Activated CD8-positive, alpha-beta memory T cell treated with anti-CD3 and anti-CD28 coated beads, Interleukin-2, amount 10 ng/mL, durations not matched to agents 7 days and 5 days (primary cell): ENCODE data around the gene ANKRD31. TPM values are rescaled to one million over a fixed set of nuclear protein-coding genes. Genes with fewer than 3 reads are reported as not detected.
"Not testable (repeated sequence)": the region's sequence is repeated elsewhere in the genome, so short reads cannot be mapped to it uniquely, and the experiment has no call there.

Source experiments
- ATAC-seq: fragments of 150-1000 bp; cut with Tn5 transposase; one replicate; pipeline ENCODE4 v1.10.0; 2021; ENCODE audit warnings: moderate library complexity
- CTCF ChIA-PET: fragments of 350-600 bp; sonication (Branson Sonifier 250); formaldehyde crosslinking; loops from one replicate; lab custom pipeline; 2021; ENCODE audit warnings: antibody characterized with exemption; lab: Charles Lee
- DNase-seq: peaks from one replicate; pipeline ENCODE4 v3.0.0-alpha.2; 2020
- H3K27ac Mint-ChIP-seq: one replicate; pipeline ENCODE4 v1.8.0; 2021; ENCODE audit warnings: mild to moderate bottlenecking, mixed read lengths
- H3K27me3 Mint-ChIP-seq: one replicate; pipeline ENCODE4 v1.8.0; 2021; ENCODE audit warnings: mixed read lengths
- H3K36me3 Mint-ChIP-seq: one replicate; pipeline ENCODE4 v1.8.0; 2021; ENCODE audit warnings: mild to moderate bottlenecking, mixed read lengths
- H3K4me1 Mint-ChIP-seq: one replicate; pipeline ENCODE4 v1.8.0; 2021; ENCODE audit warnings: mixed read lengths
- H3K4me3 Mint-ChIP-seq: one replicate; pipeline ENCODE4 v1.8.0; 2021; ENCODE audit warnings: mild to moderate bottlenecking, moderate library complexity, mixed read lengths
- H3K9me3 Mint-ChIP-seq: one replicate; pipeline ENCODE4 v1.8.0; 2022; ENCODE audit warnings: low read depth, mixed read lengths
- total RNA-seq, 2 experiments: library from RNA; stranded (reverse); gene quantifications; one replicate each; pipeline ENCODE4 v1.2.3, GENCODE V29; 2021

The ANKRD31 gene
- total RNA-seq, 2 experiments from 2014 or later = 0.26 to 0.28 TPM

DNA sequence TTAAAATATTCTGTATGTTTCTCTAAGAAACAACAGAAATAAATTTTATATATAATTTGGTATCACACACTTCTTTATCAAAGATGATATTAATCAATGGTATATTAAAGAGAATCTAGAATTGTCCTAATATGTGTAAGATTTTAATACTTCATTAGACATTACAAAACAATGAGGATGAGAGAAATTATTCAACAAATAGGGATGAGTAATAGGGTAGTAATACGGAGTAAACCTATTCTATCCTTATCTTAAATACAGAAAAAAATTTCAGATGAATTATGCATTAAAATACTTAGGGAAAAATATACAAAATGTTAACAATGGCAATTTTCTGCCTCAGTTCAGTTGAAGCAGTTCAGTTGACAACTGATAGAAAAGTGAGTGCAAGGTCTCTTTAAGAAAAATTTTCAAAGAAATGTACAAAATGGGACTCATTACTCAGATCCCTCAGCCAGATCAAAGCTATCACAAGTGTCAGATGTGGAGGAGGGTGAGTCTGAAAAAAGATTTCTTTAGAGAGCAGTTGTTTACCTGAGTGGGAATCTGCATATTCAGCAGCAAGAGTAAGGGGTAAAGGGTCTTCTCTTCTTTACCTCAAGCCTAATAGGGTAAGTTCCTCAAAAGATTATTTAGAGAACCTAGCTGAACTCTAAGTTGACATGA, 127.6 kb downstream of the ANKRD31 start:
- ATAC-seq (no peak), DNase-seq (no peak)
- Mint-ChIP-seq H3K36me3 (no peaks in the 10 kb centered on the region), H3K4me3 (no peak overlapping the region), H3K27me3 (peaks cover 4% of the 10 kb centered on the region), H3K9me3 (no peaks in the 10 kb centered on the region), H3K4me1 (no peaks in the 10 kb centered on the region), H3K27ac (no peak overlapping the region)
- CTCF ChIA-PET = interaction anchor here (0.8 kb wide), 1 partner anchor 81 kb away, joined by 3 read pairs; no protein-coding TSS in a partner anchor

DNA sequence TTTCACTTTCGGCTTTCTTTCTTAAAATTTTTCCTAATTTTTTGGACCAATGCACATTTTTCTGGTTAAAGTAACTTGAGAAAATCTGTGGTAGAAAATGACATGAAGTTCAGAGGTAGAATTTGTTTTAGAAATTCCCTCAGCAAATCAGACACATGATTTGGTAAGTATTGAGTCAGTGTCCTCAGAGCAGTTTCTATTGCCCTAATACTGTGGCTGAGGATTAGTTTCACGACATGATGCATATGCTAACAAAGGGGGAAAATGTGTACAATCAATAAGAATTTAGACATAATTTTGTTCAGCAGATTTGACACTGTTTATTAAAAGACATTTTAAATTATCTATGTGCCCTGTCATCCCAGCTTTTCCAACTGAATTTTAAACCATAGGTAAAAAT, 128.2 kb downstream of the ANKRD31 start:
- DNase-seq (no peak), ATAC-seq (no peak)
- H3K36me3 Mint-ChIP-seq = no peaks in the 10 kb centered on the region
- H3K9me3 Mint-ChIP-seq = no peaks in the 10 kb centered on the region
- CTCF ChIA-PET = no interaction called here
- no peak overlapping the region for H3K27ac Mint-ChIP-seq
- no peak overlapping the region for H3K4me3 Mint-ChIP-seq
- H3K27me3 Mint-ChIP-seq = peaks cover 4% of the 10 kb centered on the region
- H3K4me1 Mint-ChIP-seq = no peaks in the 10 kb centered on the region

DNA sequence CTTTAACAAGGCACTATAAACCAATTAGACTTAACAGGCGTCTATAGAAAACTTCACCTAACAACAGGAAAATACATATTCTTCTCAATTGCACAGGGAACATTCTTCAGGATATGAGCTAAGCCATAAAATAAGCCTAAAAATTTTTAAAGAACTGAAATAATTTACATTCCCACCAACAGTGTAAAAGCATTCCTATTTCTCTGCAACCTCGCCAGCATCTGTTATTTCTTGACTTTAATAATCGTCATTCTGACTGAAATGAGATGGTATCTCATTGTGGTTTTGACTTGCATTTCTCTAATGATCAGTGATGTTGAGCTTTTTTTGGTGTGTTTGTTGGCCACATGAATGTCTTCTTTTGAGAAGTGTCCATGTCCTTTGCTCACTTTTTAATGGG, 140.7 kb downstream of the ANKRD31 start:
- H3K27ac Mint-ChIP-seq, H3K9me3 Mint-ChIP-seq, H3K4me3 Mint-ChIP-seq, CTCF ChIA-PET, ATAC-seq, H3K4me1 Mint-ChIP-seq, H3K27me3 Mint-ChIP-seq, H3K36me3 Mint-ChIP-seq, DNase-seq: not testable (repeated sequence)

DNA sequence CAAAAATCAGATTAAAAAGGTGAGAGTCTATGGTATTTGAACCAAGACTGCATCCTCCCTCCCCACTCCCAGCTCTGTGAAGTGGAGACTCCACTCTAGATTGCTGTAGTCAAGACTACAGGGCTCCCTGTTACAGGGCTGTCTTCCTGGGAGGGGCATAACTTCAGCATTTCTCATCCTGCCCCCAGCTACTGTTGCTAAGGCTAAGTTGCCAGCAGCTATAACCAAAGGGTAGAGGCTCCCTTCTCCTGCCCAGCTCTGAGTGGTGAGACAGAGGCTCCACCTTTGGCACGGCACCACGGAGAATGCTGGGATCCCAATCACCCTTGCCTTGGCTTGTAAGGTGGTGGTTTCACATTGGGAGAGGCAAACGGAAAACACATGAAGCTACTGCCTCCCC, 145.1 kb downstream of the ANKRD31 start:
- H3K9me3 Mint-ChIP-seq = no peaks in the 10 kb centered on the region
- no peak overlapping the region for H3K4me3 Mint-ChIP-seq
- no peaks in the 10 kb centered on the region for H3K36me3 Mint-ChIP-seq
- H3K27ac Mint-ChIP-seq = no peak overlapping the region
- ATAC-seq = no peak
- H3K4me1 Mint-ChIP-seq = peaks cover 5% of the 10 kb centered on the region
- no peak for DNase-seq
- CTCF ChIA-PET = no interaction called here
- peaks cover 2% of the 10 kb centered on the region for H3K27me3 Mint-ChIP-seq

DNA sequence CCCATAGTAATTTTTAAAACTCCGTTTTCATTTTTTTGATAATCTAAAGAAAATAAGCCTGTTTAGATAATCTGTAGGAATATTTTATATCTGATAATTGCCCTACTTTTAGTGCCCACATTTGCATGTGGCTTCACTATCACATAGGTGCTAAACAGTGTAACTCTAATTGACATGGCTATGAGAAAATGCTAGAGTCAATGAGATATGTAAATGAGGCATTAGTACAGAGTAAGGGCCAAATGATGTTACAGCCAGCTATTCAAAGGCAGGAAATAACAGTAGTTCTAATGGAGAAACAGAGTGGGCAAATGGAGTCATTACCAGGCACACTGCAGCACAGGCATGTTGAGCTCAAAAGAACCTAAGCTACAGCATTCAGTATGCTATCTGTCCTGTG, 147.0 kb downstream of the ANKRD31 start:
- ATAC-seq (no peak), DNase-seq (no peak)
- no peaks in the 10 kb centered on the region for H3K36me3 Mint-ChIP-seq
- CTCF ChIA-PET = no interaction called here
- H3K4me3 Mint-ChIP-seq = no peak overlapping the region
- no peaks in the 10 kb centered on the region for H3K9me3 Mint-ChIP-seq
- H3K27ac Mint-ChIP-seq = no peak overlapping the region
- peaks cover 5% of the 10 kb centered on the region for H3K4me1 Mint-ChIP-seq
- H3K27me3 Mint-ChIP-seq = peaks cover 2% of the 10 kb centered on the region

DNA sequence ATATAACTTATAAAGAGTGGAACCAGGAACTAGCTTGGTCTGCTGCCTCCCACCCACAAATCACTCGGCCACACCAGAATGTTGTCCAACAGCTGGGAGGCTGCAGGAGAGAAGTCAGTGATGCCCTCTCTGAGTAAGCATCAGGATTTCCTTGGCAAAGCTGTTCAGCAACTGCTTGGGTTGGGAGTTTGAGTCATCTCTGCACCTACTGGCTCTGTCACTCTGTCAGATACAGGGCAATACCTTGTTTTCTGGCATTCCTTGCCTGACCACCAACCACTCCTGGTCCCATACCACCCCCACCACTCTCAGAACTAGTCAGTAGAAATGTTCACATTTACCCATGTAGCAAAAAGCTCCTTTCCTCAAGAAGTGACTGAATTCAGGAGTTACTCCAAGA, 147.5 kb downstream of the ANKRD31 start:
- H3K36me3 Mint-ChIP-seq = no peaks in the 10 kb centered on the region
- no peak for ATAC-seq
- no peak overlapping the region for H3K27ac Mint-ChIP-seq
- H3K9me3 Mint-ChIP-seq = no peaks in the 10 kb centered on the region
- no peak overlapping the region for H3K4me3 Mint-ChIP-seq
- H3K4me1 Mint-ChIP-seq = peaks cover 5% of the 10 kb centered on the region
- CTCF ChIA-PET = no interaction called here
- DNase-seq = no peak
- H3K27me3 Mint-ChIP-seq = peaks cover 2% of the 10 kb centered on the region

DNA sequence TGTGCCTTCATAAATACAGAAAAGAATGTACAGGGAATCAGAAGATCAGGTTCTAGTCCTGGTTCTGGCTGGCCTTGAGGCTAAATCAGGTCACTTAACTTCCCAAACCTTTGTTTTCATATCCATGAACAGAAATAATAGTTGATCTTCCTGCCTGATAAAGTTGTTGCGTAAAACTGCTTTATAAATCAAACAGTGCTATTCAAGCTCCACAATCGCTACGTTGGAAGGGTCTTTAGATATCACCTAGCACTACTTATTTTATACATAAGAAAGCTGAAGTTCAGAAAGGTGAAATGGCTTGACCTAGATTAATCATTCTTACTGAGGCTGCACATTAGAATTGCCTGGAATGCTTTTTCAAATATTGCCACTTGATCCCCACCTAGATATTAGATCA, 148.0 kb downstream of the ANKRD31 start:
- Mint-ChIP-seq H3K4me3 (no peak overlapping the region), H3K27ac (no peak overlapping the region), H3K36me3 (no peaks in the 10 kb centered on the region), H3K9me3 (no peaks in the 10 kb centered on the region), H3K4me1 (peaks cover 5% of the 10 kb centered on the region), H3K27me3 (peaks cover 2% of the 10 kb centered on the region)
- ATAC-seq = no peak
- CTCF ChIA-PET = no interaction called here
- no peak for DNase-seq

DNA sequence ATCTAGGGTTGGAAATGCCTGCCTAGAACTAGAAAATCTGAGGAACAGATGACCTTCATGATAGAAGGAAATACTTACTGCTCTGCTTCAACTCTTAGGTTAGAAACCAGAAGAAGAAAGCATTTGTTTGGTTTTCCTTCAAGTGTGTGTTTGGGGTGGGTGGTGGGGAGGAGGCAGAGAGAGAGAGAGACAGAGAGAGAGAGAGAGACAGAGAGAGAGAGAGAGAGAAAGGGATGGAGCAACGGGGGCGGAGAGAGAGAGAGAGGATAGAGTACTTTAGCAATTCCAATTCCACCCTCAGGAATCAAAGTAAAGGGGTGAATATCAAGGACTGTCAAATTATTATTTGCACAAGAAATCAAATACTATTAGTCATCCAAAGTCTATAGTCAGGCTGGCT, 155.2 kb downstream of the ANKRD31 start:
- H3K27ac Mint-ChIP-seq = no peak overlapping the region
- H3K9me3 Mint-ChIP-seq = no peaks in the 10 kb centered on the region
- no peaks in the 10 kb centered on the region for H3K4me1 Mint-ChIP-seq
- CTCF ChIA-PET = no interaction called here
- no peaks in the 10 kb centered on the region for H3K27me3 Mint-ChIP-seq
- no peak for DNase-seq
- no peak for ATAC-seq
- H3K36me3 Mint-ChIP-seq = no peaks in the 10 kb centered on the region
- no peak overlapping the region for H3K4me3 Mint-ChIP-seq

DNA sequence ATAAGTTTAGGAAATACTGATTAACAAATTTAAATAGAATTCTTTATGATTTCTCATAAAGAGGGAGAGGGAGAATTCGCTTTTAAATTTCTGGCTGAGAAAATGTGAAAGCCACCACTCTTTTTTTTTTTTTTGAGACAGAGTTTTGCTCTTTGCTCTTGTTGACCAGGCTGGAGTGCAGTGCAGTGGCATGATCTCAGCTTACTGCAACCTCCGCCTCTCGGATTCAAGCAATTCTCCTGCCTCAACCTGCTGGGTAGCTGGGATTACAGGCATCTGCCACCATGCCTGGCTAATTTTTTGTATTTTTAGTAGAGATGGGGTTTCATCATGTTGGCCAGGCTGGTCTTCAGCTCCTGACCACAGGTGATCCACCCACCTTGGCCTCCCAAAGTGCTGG, 157.3 kb downstream of the ANKRD31 start:
- not testable (repeated sequence) for H3K27ac Mint-ChIP-seq
- CTCF ChIA-PET = interaction anchor here (0.7 kb wide), 1 partner anchor 1998 kb away, joined by 3 read pairs; no protein-coding TSS in a partner anchor

DNA sequence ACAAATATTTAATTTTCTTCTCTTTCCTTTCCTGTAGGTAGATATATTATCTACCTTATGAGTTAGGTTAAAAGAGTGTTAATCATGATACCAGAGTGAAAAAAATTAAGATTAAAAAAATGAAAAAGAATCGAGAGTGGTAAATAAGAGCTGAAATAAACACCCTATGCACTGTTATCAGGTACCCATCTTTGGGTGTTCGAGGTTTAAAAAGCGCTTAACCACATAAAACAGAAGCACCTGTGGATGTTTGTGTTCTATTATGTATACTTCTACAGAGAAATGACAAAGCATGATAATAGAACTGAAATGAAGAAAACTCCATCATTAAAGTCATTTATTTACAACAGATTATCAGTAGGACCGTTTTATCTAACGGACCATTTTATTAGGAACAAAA, 158.7 kb downstream of the ANKRD31 start:
- H3K36me3 Mint-ChIP-seq = no peaks in the 10 kb centered on the region
- no peaks in the 10 kb centered on the region for H3K9me3 Mint-ChIP-seq
- H3K27me3 Mint-ChIP-seq = peaks cover 2% of the 10 kb centered on the region
- H3K4me1 Mint-ChIP-seq = no peaks in the 10 kb centered on the region
- CTCF ChIA-PET = no interaction called here
- ATAC-seq (no peak), DNase-seq (no peak)
- no peak overlapping the region for H3K4me3 Mint-ChIP-seq
- no peak overlapping the region for H3K27ac Mint-ChIP-seq

More for the DNA sequence above, 157.3 kb downstream of the ANKRD31 start:
- not testable (repeated sequence) for H3K4me1 Mint-ChIP-seq, H3K36me3 Mint-ChIP-seq, H3K9me3 Mint-ChIP-seq, DNase-seq, ATAC-seq, H3K4me3 Mint-ChIP-seq, H3K27me3 Mint-ChIP-seq

DNA sequence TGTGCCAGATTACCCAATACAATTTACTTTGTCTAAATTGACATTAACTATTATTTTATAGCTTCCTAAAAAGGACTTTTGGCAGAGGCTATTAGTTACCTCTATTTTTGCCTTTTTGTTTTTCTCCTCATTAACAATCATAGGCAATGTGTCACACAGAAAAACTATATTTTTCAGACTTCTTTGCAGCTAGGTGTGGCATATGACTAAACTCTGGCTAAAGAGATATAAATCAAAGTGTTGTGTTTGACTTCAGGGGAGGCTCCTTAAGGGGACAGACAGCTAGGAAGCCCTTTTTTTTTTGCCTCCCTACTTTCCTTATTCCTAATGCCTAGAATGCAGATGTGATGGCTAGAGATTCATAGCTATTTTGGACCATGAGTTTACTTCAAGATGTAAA, 164.6 kb downstream of the ANKRD31 start:
- H3K27me3 Mint-ChIP-seq = peaks cover 4% of the 10 kb centered on the region
- H3K27ac Mint-ChIP-seq = no peak overlapping the region
- CTCF ChIA-PET = interaction anchor here (1.4 kb wide), 1 partner anchor 13 kb away, joined by 3 read pairs; no protein-coding TSS in a partner anchor
- no peaks in the 10 kb centered on the region for H3K4me1 Mint-ChIP-seq
- ATAC-seq (no peak), DNase-seq (no peak)
- no peaks in the 10 kb centered on the region for H3K9me3 Mint-ChIP-seq
- no peak overlapping the region for H3K4me3 Mint-ChIP-seq
- no peaks in the 10 kb centered on the region for H3K36me3 Mint-ChIP-seq

DNA sequence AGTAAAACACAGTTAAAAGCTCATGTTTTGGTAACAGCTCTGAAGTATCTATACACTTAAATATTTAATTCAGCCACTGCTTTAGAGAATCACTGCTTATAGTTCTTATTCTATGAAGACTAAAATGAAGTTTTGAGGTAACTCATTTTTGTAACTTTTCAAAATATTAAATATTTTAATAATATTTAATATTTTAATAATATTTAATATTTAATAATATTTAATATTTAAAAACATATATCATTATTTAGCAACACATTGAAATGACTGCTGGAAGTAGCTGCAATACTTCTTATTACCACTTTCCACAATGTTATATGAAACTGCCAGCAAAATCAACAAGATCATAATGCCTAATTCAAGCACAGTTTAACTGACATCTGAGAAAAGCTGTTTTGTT, 165.6 kb downstream of the ANKRD31 start:
- DNase-seq = no peak
- CTCF ChIA-PET = no interaction called here
- Mint-ChIP-seq H3K36me3 (no peaks in the 10 kb centered on the region), H3K4me1 (no peaks in the 10 kb centered on the region), H3K27ac (no peak overlapping the region), H3K27me3 (peaks cover 6% of the 10 kb centered on the region), H3K9me3 (no peaks in the 10 kb centered on the region), H3K4me3 (no peak overlapping the region)
- no peak for ATAC-seq

DNA sequence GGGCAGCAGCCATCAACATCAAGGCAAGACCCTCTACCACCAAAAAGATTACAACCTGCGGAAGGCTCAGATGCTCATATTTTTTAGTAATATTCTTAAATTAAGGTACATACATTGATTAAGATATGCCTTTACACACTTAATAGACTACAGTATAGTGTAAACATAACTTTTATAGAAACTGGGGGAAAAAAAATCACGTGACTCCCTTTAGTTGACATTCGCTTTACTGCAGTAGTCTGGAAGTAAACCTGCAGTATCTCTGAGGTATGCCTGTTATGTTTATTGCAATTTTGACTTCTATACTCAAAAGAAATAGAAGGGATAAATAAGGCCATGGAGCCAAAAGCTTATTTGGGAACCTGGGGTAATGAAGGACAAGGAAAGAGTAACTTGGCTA, 169.2 kb downstream of the ANKRD31 start:
- CTCF ChIA-PET = interaction anchor here (1.4 kb wide), 1 partner anchor 17 kb away, joined by 3 read pairs; no protein-coding TSS in a partner anchor
- no peak overlapping the region for H3K27ac Mint-ChIP-seq
- no peaks in the 10 kb centered on the region for H3K36me3 Mint-ChIP-seq
- H3K27me3 Mint-ChIP-seq = peaks cover 4% of the 10 kb centered on the region
- H3K4me3 Mint-ChIP-seq = no peak overlapping the region
- peaks cover 3% of the 10 kb centered on the region for H3K4me1 Mint-ChIP-seq
- H3K9me3 Mint-ChIP-seq = no peaks in the 10 kb centered on the region
- no peak for ATAC-seq
- no peak for DNase-seq

DNA sequence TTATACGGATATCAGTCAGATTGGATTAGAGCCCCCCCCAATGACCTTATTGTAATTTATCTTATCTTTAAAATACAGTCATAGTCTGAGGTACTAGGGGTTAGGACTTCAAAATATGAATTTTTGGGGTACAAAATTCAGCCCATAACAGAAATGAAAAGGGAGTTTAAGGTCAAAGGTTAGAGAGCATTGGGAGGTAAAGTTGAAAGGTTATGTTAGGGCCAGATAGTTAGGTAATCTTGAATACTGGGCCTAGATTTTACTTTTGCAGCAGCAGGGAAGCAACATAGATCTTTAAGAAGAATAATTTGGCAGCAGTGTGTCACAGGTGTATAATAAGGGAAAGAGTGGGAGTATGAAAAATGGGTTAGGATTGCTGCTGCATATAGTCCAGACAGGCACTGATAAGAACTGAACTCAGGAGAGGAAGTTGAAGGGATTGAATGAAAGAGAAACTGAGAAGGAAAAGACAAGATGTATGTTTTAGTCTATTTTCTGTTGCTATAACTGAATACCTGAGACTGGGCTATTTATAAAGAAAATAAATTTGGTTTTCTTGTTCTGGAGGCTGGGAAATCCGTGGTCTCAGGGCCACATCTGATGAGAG, 173.7 kb downstream of the ANKRD31 start:
- no peaks in the 10 kb centered on the region for H3K36me3 Mint-ChIP-seq
- H3K4me1 Mint-ChIP-seq = peaks cover 11% of the 10 kb centered on the region
- H3K27ac Mint-ChIP-seq = no peak overlapping the region
- CTCF ChIA-PET = no interaction called here
- DNase-seq (no peak), ATAC-seq (no peak)
- no peak overlapping the region for H3K4me3 Mint-ChIP-seq
- H3K27me3 Mint-ChIP-seq = peaks cover 6% of the 10 kb centered on the region
- H3K9me3 Mint-ChIP-seq = no peaks in the 10 kb centered on the region
